Measurements from ENCODE around the gene ARHGEF33.

Gene ARHGEF33

GRCh38 chr2:38982498-38982897 lies 92.8 kb downstream of the ARHGEF33 start:
- H3K4me3 ChIP-seq (ENCODE audit: low read depth, low read length) = no peak overlapping the region
- TF ChIP-seq CTCF (IDR thresholded peaks at IDR 0.05; ENCODE audit: low read depth, low read length) = no peak

- H3K4me3 ChIP-seq (ENCODE audit: low read depth, low read length) = no peak overlapping the region
- no peak for TF ChIP-seq CTCF (IDR thresholded peaks at IDR 0.05; ENCODE audit: low read depth, low read length)
These were observed 99.0 kb downstream of the ARHGEF33 start for GRCh38 chr2:38988716-38989115.

GRCh38 chr2:38991899-38992298 lies 102.2 kb downstream of the ARHGEF33 start:
- TF ChIP-seq CTCF (IDR thresholded peaks at IDR 0.05; ENCODE audit: low read depth, low read length) = no peak
- H3K4me3 ChIP-seq (ENCODE audit: low read depth, low read length) = no peak overlapping the region

DNA sequence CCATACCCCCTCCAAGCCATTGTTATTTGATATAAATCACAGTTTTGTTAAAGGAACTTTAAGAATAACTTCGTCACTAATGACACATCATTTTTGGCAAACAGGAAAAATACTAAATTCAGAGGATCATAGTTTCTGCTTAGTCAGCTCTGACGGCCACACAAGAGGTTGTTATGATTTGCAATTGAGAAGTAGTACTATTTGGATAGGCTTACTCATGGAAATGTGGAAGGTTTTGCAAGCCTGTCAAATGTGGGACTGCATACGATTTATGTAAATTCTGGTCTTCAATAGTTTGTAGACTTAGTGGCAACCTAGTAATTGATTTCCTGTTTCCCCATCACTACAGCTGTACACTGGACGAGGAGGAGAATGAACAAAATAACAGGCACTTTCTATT lies 108.1 kb downstream of the ARHGEF33 start:
- H3K4me3 ChIP-seq (ENCODE audit: low read depth, low read length) = no peak overlapping the region
- TF ChIP-seq CTCF (IDR thresholded peaks at IDR 0.05; ENCODE audit: low read depth, low read length) = no peak

DNA sequence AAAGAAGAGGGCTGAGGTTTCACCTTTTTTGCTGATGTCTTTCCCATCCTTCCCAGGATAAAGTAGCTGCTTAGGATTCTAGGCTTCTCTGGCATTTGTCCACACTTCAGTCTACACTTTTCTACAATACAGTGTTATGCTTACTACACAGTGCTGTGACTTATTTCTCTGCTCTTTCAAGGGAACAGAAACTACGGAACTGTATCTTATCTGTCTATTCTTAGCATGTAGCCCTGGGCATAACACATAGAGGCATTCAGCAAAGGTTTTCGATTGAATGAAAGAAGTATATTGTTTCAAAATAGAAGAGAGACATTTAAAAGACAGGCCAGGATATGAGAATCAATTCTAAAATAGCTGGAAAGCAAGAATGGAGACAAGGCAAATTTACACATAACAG lies 110.9 kb downstream of the ARHGEF33 start:
- no peak for TF ChIP-seq CTCF (IDR thresholded peaks at IDR 0.05; ENCODE audit: low read depth, low read length)
- no peak overlapping the region for H3K4me3 ChIP-seq (ENCODE audit: low read depth, low read length)

- TF ChIP-seq CTCF (IDR thresholded peaks at IDR 0.05; ENCODE audit: low read depth, low read length) = no peak
- H3K4me3 ChIP-seq (ENCODE audit: low read depth, low read length) = no peak overlapping the region
These were observed 118.3 kb downstream of the ARHGEF33 start for GRCh38 chr2:39007875-39008504.

DNA sequence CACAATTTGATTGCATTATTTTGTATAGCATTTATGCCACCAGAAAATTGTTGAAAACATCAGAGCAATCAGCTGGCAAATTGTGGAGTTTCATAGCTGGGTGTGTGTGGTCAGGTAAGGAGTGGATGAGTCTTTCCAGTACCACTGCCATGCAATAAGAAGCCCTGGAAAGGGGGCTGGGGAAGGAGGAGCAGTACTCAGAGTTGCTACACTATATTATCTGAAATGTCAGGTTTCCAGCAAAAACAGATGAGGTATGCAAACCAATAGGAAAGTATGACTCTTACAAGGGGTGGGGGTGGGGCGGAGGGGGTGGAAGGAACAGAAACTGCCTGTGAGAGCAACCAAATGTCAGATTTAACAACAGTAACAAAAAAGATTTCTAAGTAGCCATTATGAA lies 119.0 kb downstream of the ARHGEF33 start:
- TF ChIP-seq CTCF (IDR thresholded peaks at IDR 0.05; ENCODE audit: low read depth, low read length) = no peak
- H3K4me3 ChIP-seq (ENCODE audit: low read depth, low read length) = no peak overlapping the region
